Mononuclear cell (primary cell): ENCODE data around the gene NXT1. TPM values are rescaled to one million over a fixed set of nuclear protein-coding genes. Genes with fewer than 3 reads are reported as not detected.
"Not testable (repeated sequence)": the region's sequence is repeated elsewhere in the genome, so short reads cannot be mapped to it uniquely, and the experiment has no call there.

ENCODE experiments used
- H3K27me3 ChIP-seq: 2 replicates; pipeline ENCODE4 v1.6.0; 2011; ENCODE audit warnings: low read length, control low read depth; ENCODE audit not compliant: insufficient read depth
- H3K4me1 ChIP-seq: 2 replicates; pipeline ENCODE4 v1.5.1; 2011; ENCODE audit warnings: mild to moderate bottlenecking, low read length, control low read depth; ENCODE audit not compliant: insufficient read depth
- H3K4me3 ChIP-seq: 2 replicates; pipeline ENCODE4 v1.5.1; 2011; ENCODE audit warnings: mild to moderate bottlenecking, low read length, moderate library complexity
- H3K9me3 ChIP-seq: 2 replicates; pipeline ENCODE4 v1.5.1; 2011; ENCODE audit warnings: low read depth, mild to moderate bottlenecking, control low read depth, low read length
- total RNA-seq: library from RNA; depleted of rRNA; stranded (reverse); fragments of >200 nt; gene quantifications from one replicate; pipeline ENCODE4 v1.2.3, GENCODE V29; 2012

Gene NXT1
- total RNA-seq, 1 donor: 69.5 TPM

DNA sequence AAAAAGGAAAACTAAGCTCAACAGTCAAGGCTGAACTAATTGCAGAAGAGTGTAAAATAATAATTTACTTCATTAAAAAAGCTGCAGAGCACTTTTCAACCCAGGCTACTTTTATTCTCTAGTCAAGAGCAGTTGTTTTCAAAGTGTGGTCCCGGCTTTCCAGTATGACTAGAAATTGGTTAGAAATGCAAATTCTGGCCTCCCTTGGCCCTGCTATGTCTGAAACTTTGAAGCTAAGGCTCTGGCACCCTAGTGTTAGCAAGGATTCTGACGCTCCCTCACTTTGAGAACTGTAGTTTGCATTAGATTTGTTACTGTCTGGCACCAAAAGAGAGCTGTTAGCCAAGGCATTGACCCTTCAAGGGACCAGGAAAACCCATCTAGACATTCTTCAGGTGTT is 9.5 kb upstream of the NXT1 start:
- Histone ChIP-seq H3K4me3 (no peak overlapping the region), H3K9me3 (no peaks in the 10 kb centered on the region), H3K27me3 (no peaks in the 10 kb centered on the region), H3K4me1 (no peaks in the 10 kb centered on the region)

DNA sequence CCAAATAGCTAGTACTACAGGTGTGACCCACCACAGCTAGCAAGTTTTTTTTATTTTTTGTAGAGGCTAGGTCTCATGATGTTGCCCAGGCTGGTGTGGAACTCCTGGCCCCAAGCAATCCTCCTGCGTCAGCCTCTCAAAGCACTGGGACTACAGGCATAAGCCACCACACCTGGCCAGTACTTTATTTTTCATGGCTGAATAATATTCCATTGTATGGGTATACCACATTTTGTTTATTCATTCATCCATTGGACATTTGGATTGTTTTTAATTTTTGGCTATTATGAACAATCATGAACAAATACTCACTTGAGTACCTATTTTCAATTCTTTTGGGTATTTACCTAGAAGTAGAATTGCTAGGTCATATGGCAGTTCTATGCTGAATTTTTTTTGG is 7.0 kb upstream of the NXT1 start:
- no peaks in the 10 kb centered on the region for H3K27me3 ChIP-seq
- no peaks in the 10 kb centered on the region for H3K4me1 ChIP-seq
- H3K4me3 ChIP-seq: no peak overlapping the region
- no peaks in the 10 kb centered on the region for H3K9me3 ChIP-seq

- peaks cover 7% of the 10 kb centered on the region for H3K4me1 ChIP-seq
- H3K9me3 ChIP-seq: no peaks in the 10 kb centered on the region
- H3K4me3 ChIP-seq: no peak overlapping the region
- no peaks in the 10 kb centered on the region for H3K27me3 ChIP-seq
Measured at GRCh38 chr20:23344336-23344735, 6.3 kb upstream of the NXT1 start.

GRCh38 chr20:23346002-23346401 is 4.6 kb upstream of the NXT1 start:
- no peak overlapping the region for H3K4me3 ChIP-seq
- peaks cover 13% of the 10 kb centered on the region for H3K4me1 ChIP-seq
- no peaks in the 10 kb centered on the region for H3K9me3 ChIP-seq
- H3K27me3 ChIP-seq: no peaks in the 10 kb centered on the region

DNA sequence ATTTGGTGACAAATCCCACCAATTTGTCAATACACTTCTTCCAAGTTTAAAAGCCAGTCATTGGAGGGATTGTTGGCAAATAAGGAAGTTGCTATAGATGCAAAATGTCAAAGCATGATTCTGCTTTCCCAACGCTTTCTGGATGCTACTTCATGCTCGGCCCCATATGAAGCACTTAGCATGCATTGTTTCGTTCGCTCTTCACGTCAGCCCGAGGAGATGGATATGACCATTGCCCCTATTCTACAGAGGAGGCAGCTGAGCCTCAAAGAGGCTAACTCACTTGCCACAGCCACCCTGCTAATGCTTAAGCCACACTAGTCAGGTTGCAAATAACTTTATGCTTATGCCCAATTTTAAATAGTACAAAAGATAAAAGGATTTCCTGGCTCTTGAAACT is 2.8 kb upstream of the NXT1 start:
- no peak overlapping the region for H3K4me3 ChIP-seq
- H3K27me3 ChIP-seq: no peaks in the 10 kb centered on the region
- H3K9me3 ChIP-seq: no peaks in the 10 kb centered on the region
- peaks cover 26% of the 10 kb centered on the region for H3K4me1 ChIP-seq

- not testable (repeated sequence) for H3K4me3 ChIP-seq, H3K27me3 ChIP-seq, H3K9me3 ChIP-seq
- peaks cover 26% of the 10 kb centered on the region for H3K4me1 ChIP-seq
Measured at GRCh38 chr20:23348510-23348909, 2.1 kb upstream of the NXT1 start.

- Histone ChIP-seq H3K27me3 (no peaks in the 10 kb centered on the region), H3K4me3 (peak overlapping the region; percentile 86), H3K9me3 (no peaks in the 10 kb centered on the region)
Measured at GRCh38 chr20:23349338-23350195, 1.0 kb upstream of the NXT1 start.

GRCh38 chr20:23350904-23351838 is 580 bp downstream of the NXT1 start:
- Histone ChIP-seq H3K27me3 (no peaks in the 10 kb centered on the region), H3K9me3 (no peaks in the 10 kb centered on the region), H3K4me1 (peaks cover 26% of the 10 kb centered on the region), H3K4me3 (peak overlapping the region; percentile 86)

More at GRCh38 chr20:23349338-23350195, 1.0 kb upstream of the NXT1 start:
- peaks cover 26% of the 10 kb centered on the region for H3K4me1 ChIP-seq

GRCh38 chr20:23356203-23356602 is 5.6 kb downstream of the NXT1 start:
- no peaks in the 10 kb centered on the region for H3K27me3 ChIP-seq
- H3K4me1 ChIP-seq: peaks cover 29% of the 10 kb centered on the region
- no peaks in the 10 kb centered on the region for H3K9me3 ChIP-seq
- no peak overlapping the region for H3K4me3 ChIP-seq

DNA sequence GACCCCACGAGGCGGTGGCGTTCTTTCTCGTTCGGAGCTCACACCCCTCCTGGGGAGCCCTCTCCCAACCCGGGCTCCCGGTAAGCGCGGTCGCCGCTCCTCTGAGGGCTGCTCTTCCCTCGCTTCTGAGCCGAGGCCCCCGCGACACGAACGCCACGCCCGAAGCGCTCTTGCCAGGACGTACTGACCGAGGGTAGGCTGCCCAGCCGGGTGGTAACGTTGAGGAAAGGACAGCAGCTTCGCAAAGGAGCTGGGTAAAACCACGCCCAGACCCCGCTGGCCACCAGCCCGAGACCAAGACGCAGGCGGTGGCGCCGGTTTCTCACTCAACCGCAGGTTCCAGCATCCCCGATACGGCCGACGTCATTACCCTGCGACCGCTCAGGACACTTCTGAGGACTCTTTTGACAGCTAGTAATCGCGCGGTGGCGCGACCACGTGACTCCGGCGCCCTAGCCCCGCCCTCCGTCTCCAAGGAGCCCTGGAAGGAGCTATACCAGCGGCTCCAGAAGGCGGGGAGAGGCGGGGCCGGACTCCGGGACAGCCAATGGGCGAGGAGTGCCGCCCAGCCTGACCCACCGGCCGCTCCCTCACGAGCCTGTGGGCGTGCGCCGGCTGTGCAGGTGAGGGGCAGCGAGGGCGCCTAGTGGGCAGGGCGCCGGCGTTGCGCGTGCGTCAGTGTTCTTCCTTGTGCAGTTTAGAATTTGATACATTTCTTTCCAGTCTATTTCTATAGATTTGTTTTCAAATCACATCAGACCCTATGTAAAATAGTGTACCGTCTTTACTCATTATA is 7.4 kb downstream of the NXT1 start:
- H3K4me1 ChIP-seq: peaks cover 27% of the 10 kb centered on the region
- no peaks in the 10 kb centered on the region for H3K9me3 ChIP-seq
- H3K27me3 ChIP-seq: no peaks in the 10 kb centered on the region
- peak overlapping the region; percentile 64 for H3K4me3 ChIP-seq

- Histone ChIP-seq H3K4me3 (peak overlapping the region; percentile 2), H3K4me1 (peaks cover 33% of the 10 kb centered on the region), H3K27me3 (no peaks in the 10 kb centered on the region), H3K9me3 (no peaks in the 10 kb centered on the region)
Measured at GRCh38 chr20:23358563-23358906, 7.9 kb downstream of the NXT1 start.

GRCh38 chr20:23358923-23359593 is 8.5 kb downstream of the NXT1 start:
- Histone ChIP-seq H3K27me3 (no peaks in the 10 kb centered on the region), H3K9me3 (no peaks in the 10 kb centered on the region), H3K4me3 (no peak overlapping the region), H3K4me1 (peaks cover 35% of the 10 kb centered on the region)

GRCh38 chr20:23360531-23360930 is 9.9 kb downstream of the NXT1 start:
- peaks cover 38% of the 10 kb centered on the region for H3K4me1 ChIP-seq
- no peaks in the 10 kb centered on the region for H3K27me3 ChIP-seq
- H3K9me3 ChIP-seq: no peaks in the 10 kb centered on the region
- H3K4me3 ChIP-seq: no peak overlapping the region

- H3K4me1 ChIP-seq: peaks cover 44% of the 10 kb centered on the region
- no peaks in the 10 kb centered on the region for H3K9me3 ChIP-seq
- H3K27me3 ChIP-seq: no peaks in the 10 kb centered on the region
- H3K4me3 ChIP-seq: peak overlapping the region; percentile 59
Measured at GRCh38 chr20:23361119-23361475, 10.5 kb downstream of the NXT1 start.
